K562 (cell line): ENCODE results near the gene RALA. TPM values are rescaled to one million over a fixed set of nuclear protein-coding genes. Genes with fewer than 3 reads are reported as not detected.
A peak's percentile ranks its signal among the peaks of the same experiment; 100 is the strongest.

Experiments
- CEBPG ChIP-seq, 3 experiments: fragments of 200-800 bp in 1 of 3; sonication (Bioruptor generic) in 1 of 3; sonication (generic) in 1 of 3; formaldehyde crosslinking in 1 of 3; IDR thresholded peaks in 2 of 3; conservative IDR thresholded peaks in 1 of 3; 2 replicates each; pipeline versions ENCODE4 v1.6.1 to v1.8.0; 2016 to 2022; ENCODE audit warnings: missing compliant biosample characterization in 2 of 3, missing genetic modification characterization in 2 of 3, mild to moderate bottlenecking in 1 of 3, missing genetic modification reagents in 1 of 3
- GABPA ChIP-seq: fragments of 200-800 bp; sonication (Bioruptor generic); conservative IDR thresholded peaks from 2 replicates; pipeline ENCODE4 v1.6.1; 2016; ENCODE audit warnings: low read depth, missing genetic modification characterization, missing compliant biosample characterization
- GABPB1 ChIP-seq: sonication (generic); formaldehyde crosslinking; IDR thresholded peaks from 2 replicates; pipeline ENCODE4 v1.8.0; 2022; ENCODE audit warnings: mild to moderate bottlenecking, missing genetic modification reagents
- GATAD2A ChIP-seq: fragments of 450-650 bp; IDR thresholded peaks from 2 replicates; pipeline ENCODE4 v1.6.1; 2017
- HLTF ChIP-seq: fragments of 450-650 bp; IDR thresholded peaks from 2 replicates; pipeline ENCODE4 v1.6.1; 2016
- KAT2B ChIP-seq: IDR thresholded peaks from one replicate; pipeline ENCODE4 v1.6.1; 2012; ENCODE audit warnings: low read depth, mild to moderate bottlenecking, control low read depth, inconsistent platforms, low read length, moderate library complexity
- L3MBTL2 ChIP-seq: fragments of 450-650 bp; IDR thresholded peaks from 2 replicates; pipeline ENCODE4 v1.6.1; 2016; ENCODE audit warnings: mild to moderate bottlenecking, moderate library complexity
- MYBL2 ChIP-seq, 2 experiments: fragments of 450-650 bp in 1 of 2; sonication (generic) in 1 of 2; formaldehyde crosslinking in 1 of 2; IDR thresholded peaks; 2 replicates each; pipeline versions ENCODE4 v1.6.1 to v1.8.1; 2017 to 2022; ENCODE audit warnings: borderline replicate concordance in 1 of 2, inconsistent platforms in 1 of 2, low read depth in 1 of 2, mild to moderate bottlenecking in 1 of 2, missing genetic modification reagents in 1 of 2, moderate library complexity in 1 of 2
- NFIC ChIP-seq: fragments of 450-650 bp; IDR thresholded peaks from 2 replicates; pipeline ENCODE4 v1.6.1; 2017; ENCODE audit warnings: mild to moderate bottlenecking, inconsistent platforms
- POLR2A ChIP-seq: fragments of 450-650 bp; conservative IDR thresholded peaks from 2 replicates; pipeline ENCODE4 v1.6.1; 2016
- SP2 ChIP-seq: IDR thresholded peaks from 2 replicates; pipeline ENCODE4 v1.6.1; 2011; ENCODE audit warnings: mild to moderate bottlenecking, low read depth, low read length, moderate library complexity; ENCODE audit not compliant: poor library complexity, severe bottlenecking; ENCODE audit errors: extremely low read depth
- WHSC1 ChIP-seq: IDR thresholded peaks from one replicate; pipeline ENCODE4 v1.6.1; 2012; ENCODE audit warnings: low read length, control low read depth, inconsistent platforms
- ZFX ChIP-seq: sonication (generic); formaldehyde crosslinking; IDR thresholded peaks from 2 replicates; pipeline ENCODE4 v1.8.0; 2022; ENCODE audit warnings: mild to moderate bottlenecking, missing genetic modification reagents, moderate library complexity
- ZNF3 ChIP-seq: fragments of 250-450 bp; sonication (Bioruptor Pico); IDR thresholded peaks from 2 replicates; pipeline ENCODE4 v1.5.0; 2021; ENCODE audit warnings: mild to moderate bottlenecking, moderate library complexity
- ZNF778 ChIP-seq: fragments of 450-650 bp; formaldehyde crosslinking; IDR thresholded peaks from 2 replicates; pipeline ENCODE4 v1.4.0; 2020; ENCODE audit warnings: mild to moderate bottlenecking, moderate library complexity
- ZZZ3 ChIP-seq: fragments of 450-650 bp; IDR thresholded peaks from 2 replicates; pipeline ENCODE4 v1.6.1; 2016; ENCODE audit warnings: antibody characterized with exemption, mild to moderate bottlenecking, moderate library complexity
- polyA plus RNA-seq, 8 experiments: library from polyadenylated mRNA; depleted of rRNA in 4 of 8; stranded (reverse) in 5 of 8; unstranded in 3 of 8; fragments of >200 nt; fragmentation: Nextera tagmentation in 2 of 8; fragmentation: Illumina TruSeq in 1 of 8; extraction: Ambion mirVana in 2 of 8; extraction: Trizol in 1 of 8; gene quantifications; 2 replicates each; pipeline versions ENCODE4 v1.2.1 to v1.2.3, GENCODE V29; 2011 to 2014; ENCODE audit warnings: inconsistent platforms in 1 of 8, missing spikeins in 1 of 8
- total RNA-seq, 7 experiments: library from RNA; depleted of rRNA in 6 of 7; stranded (reverse); fragments of >200 nt in 6 of 7; fragmentation: Illumina TruSeq in 2 of 7; extraction: Trizol in 2 of 7; gene quantifications; 2 replicates each; pipeline versions ENCODE4 v1.2.1 to v1.2.3, GENCODE V29; 2011 to 2021; ENCODE audit warnings: low replicate concordance in 1 of 7
- TF ChIP-seq, protein P1 (sequence below): fragments of 450-650 bp; IDR thresholded peaks from 2 replicates; pipeline ENCODE4 v1.6.1; 2016; ENCODE audit warnings: mild to moderate bottlenecking, moderate library complexity

Gene RALA
- total and polyA plus RNA-seq, 9 of the 15 experiments (the other 6 are each of a cell fraction or from before 2014, with no cell fraction given) = 7.2 to 28.0 (median 25.7) TPM

DNA sequence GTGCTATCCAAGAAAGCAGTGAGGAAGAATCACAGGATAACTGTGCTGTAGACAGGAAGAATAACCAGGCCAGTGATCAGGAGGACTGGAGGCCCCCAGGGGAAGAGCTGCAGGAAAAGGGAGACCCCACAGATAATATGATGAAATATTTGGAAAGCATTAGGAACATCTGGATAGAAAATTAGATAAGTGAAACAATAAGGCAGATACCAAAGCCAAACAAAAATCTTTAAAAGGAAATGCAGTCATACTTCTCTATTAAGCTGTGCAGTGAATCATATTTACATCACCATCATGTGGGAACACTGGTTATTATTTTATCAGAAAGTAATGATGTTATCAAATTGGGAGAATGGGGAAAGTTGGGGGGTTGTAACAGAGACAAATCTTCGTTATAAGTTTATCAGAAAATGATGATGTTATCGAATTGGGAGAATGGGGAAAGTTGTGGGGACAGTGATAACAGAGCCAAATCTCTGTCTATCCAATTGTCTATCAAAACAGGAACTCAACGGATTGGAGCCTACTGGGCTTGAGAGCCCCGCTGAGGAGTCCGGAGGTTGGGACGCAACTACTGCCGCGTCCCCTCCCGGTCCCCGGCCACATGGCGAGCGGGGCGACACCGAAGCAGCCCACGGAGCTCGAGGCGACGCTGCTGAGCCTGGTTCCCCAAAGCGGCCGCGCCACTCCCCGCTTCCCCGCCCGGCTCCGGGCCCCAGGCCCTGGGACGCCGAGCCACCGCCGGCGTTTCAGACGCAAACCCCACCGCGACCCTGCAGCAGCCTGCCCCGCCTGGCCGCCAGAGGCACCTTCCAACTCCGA, 14.0 kb upstream of the RALA start (continued):
- TF ChIP-seq HLTF = no peak
- TF ChIP-seq WHSC1 = no peak
- TF ChIP-seq GATAD2A = no peak
- no peak for TF ChIP-seq ZNF3
- no peak for TF ChIP-seq SP2
- no peak for TF ChIP-seq ZZZ3
- peak; percentile 28; the same call in 1 of the 2 replicates for TF ChIP-seq ZFX (CRISPR knock-in tag)
- TF ChIP-seq L3MBTL2 = peak; percentile 68; the same call in 1 of the 2 replicates
- no peak for TF ChIP-seq KAT2B
- TF ChIP-seq POLR2A = no peak
- no peak for TF ChIP-seq GABPB1 (CRISPR knock-in tag)
- TF ChIP-seq NFIC = no peak
- no peak for TF ChIP-seq CEBPG (CRISPR knock-in tag; IDR thresholded peaks at IDR 0.05)
- 0 out of 4 replicates have a peak, but pooled peaks of 1 of the 2 experiments have one; percentile 16 for TF ChIP-seq CEBPG (tag; conservative IDR thresholded peaks at IDR 0.05 in 1 of 2, IDR thresholded peaks at IDR 0.05 in 1 of 2)
- no peak for TF ChIP-seq GABPA (tag)
- TF ChIP-seq ZNF778 (CRISPR knock-in tag) = no peak
- TF ChIP-seq, protein P1, sequence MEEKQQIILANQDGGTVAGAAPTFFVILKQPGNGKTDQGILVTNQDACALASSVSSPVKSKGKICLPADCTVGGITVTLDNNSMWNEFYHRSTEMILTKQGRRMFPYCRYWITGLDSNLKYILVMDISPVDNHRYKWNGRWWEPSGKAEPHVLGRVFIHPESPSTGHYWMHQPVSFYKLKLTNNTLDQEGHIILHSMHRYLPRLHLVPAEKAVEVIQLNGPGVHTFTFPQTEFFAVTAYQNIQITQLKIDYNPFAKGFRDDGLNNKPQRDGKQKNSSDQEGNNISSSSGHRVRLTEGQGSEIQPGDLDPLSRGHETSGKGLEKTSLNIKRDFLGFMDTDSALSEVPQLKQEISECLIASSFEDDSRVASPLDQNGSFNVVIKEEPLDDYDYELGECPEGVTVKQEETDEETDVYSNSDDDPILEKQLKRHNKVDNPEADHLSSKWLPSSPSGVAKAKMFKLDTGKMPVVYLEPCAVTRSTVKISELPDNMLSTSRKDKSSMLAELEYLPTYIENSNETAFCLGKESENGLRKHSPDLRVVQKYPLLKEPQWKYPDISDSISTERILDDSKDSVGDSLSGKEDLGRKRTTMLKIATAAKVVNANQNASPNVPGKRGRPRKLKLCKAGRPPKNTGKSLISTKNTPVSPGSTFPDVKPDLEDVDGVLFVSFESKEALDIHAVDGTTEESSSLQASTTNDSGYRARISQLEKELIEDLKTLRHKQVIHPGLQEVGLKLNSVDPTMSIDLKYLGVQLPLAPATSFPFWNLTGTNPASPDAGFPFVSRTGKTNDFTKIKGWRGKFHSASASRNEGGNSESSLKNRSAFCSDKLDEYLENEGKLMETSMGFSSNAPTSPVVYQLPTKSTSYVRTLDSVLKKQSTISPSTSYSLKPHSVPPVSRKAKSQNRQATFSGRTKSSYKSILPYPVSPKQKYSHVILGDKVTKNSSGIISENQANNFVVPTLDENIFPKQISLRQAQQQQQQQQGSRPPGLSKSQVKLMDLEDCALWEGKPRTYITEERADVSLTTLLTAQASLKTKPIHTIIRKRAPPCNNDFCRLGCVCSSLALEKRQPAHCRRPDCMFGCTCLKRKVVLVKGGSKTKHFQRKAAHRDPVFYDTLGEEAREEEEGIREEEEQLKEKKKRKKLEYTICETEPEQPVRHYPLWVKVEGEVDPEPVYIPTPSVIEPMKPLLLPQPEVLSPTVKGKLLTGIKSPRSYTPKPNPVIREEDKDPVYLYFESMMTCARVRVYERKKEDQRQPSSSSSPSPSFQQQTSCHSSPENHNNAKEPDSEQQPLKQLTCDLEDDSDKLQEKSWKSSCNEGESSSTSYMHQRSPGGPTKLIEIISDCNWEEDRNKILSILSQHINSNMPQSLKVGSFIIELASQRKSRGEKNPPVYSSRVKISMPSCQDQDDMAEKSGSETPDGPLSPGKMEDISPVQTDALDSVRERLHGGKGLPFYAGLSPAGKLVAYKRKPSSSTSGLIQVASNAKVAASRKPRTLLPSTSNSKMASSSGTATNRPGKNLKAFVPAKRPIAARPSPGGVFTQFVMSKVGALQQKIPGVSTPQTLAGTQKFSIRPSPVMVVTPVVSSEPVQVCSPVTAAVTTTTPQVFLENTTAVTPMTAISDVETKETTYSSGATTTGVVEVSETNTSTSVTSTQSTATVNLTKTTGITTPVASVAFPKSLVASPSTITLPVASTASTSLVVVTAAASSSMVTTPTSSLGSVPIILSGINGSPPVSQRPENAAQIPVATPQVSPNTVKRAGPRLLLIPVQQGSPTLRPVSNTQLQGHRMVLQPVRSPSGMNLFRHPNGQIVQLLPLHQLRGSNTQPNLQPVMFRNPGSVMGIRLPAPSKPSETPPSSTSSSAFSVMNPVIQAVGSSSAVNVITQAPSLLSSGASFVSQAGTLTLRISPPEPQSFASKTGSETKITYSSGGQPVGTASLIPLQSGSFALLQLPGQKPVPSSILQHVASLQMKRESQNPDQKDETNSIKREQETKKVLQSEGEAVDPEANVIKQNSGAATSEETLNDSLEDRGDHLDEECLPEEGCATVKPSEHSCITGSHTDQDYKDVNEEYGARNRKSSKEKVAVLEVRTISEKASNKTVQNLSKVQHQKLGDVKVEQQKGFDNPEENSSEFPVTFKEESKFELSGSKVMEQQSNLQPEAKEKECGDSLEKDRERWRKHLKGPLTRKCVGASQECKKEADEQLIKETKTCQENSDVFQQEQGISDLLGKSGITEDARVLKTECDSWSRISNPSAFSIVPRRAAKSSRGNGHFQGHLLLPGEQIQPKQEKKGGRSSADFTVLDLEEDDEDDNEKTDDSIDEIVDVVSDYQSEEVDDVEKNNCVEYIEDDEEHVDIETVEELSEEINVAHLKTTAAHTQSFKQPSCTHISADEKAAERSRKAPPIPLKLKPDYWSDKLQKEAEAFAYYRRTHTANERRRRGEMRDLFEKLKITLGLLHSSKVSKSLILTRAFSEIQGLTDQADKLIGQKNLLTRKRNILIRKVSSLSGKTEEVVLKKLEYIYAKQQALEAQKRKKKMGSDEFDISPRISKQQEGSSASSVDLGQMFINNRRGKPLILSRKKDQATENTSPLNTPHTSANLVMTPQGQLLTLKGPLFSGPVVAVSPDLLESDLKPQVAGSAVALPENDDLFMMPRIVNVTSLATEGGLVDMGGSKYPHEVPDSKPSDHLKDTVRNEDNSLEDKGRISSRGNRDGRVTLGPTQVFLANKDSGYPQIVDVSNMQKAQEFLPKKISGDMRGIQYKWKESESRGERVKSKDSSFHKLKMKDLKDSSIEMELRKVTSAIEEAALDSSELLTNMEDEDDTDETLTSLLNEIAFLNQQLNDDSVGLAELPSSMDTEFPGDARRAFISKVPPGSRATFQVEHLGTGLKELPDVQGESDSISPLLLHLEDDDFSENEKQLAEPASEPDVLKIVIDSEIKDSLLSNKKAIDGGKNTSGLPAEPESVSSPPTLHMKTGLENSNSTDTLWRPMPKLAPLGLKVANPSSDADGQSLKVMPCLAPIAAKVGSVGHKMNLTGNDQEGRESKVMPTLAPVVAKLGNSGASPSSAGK = peak; percentile 38; the same call in 1 of the 2 replicates
- TF ChIP-seq MYBL2 (IDR thresholded peaks at IDR 0.05; ENCODE audit: low read depth) = no peak
- no peak for TF ChIP-seq MYBL2 (CRISPR knock-in tag; IDR thresholded peaks at IDR 0.05; ENCODE audit: borderline replicate concordance)
